Measurements from ENCODE around the gene L1TD1.
"Not testable (repeated sequence)": the region's sequence is repeated elsewhere in the genome, so short reads cannot be mapped to it uniquely, and the experiment has no call there.

The L1TD1 gene, protein sequence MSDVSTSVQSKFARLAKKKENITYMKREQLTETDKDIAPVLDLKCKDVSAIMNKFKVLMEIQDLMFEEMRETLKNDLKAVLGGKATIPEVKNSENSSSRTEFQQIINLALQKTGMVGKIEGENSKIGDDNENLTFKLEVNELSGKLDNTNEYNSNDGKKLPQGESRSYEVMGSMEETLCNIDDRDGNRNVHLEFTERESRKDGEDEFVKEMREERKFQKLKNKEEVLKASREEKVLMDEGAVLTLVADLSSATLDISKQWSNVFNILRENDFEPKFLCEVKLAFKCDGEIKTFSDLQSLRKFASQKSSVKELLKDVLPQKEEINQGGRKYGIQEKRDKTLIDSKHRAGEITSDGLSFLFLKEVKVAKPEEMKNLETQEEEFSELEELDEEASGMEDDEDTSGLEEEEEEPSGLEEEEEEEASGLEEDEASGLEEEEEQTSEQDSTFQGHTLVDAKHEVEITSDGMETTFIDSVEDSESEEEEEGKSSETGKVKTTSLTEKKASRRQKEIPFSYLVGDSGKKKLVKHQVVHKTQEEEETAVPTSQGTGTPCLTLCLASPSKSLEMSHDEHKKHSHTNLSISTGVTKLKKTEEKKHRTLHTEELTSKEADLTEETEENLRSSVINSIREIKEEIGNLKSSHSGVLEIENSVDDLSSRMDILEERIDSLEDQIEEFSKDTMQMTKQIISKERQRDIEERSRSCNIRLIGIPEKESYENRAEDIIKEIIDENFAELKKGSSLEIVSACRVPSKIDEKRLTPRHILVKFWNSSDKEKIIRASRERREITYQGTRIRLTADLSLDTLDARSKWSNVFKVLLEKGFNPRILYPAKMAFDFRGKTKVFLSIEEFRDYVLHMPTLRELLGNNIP

DNA sequence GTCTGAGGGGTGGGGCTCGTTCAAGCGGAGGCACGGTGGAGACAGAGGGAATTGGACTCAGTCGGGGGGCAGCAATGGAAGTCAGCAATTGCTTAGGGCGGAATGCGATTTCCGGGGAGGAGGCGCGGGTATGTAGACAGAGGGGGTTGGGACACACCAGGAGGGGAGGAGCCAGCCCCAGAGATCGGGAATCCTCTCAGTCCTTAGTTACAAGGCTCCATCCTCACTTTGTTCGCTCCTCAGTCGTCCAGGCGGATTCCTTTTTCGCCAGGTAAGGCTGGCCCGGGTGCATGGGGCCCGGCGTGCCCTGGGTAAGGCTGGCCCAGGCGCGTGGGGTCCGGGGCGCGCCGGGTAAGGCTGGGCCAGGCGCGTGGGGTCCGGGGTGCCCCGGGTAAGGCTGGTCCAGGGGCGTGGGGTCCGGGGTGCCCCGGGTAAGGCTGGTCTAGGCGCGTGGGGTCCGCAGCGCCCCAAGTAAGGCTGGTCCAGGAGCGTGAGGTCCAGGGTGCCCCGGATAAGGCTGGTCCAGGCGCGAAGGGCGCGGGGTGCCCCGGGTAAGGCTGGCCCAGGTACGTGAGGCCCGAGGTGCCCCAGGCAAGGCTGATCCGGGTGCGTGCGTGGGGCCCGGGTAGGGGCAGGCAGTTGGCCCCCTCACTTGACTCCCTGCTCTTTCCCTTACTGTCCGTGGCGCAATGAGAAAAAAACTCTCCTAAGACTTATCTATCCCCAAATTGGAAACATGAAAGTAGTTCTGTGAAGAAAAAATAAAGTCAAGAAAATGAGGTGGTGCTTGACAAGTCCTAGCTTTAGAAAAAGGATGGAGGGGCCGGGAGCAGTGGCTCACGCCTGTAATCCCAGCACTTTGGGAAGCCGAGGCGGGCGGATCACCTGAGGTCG is at the start of gene L1TD1:
TSS of gene L1TD1 (plus strand) at position 199 of the 894 bp plus-strand sequence. CDS start 11,780 bp downstream, outside the sequence.
- no peak for DNase-seq

DNA sequence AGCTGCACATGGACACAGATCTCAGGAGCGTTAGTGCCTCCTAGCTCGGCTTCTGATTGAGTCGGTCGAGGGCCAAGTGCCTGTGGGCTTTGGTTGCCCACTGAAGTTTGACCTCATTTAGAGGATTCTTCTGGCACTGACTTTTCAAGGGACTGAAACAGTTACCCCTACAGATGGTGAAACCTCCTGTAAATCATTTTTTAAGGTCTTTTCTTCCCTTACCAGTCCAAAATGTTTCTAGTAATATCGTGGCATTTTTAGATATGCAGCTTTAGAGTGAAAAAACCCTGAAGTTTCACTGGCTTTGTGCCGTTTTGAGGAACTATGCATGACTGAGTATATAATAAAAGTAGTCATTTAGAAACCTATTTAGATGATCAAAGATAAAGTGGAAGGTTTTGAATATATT is 34.7 kb upstream of the L1TD1 start:
- DNase-seq: no peak

DNA sequence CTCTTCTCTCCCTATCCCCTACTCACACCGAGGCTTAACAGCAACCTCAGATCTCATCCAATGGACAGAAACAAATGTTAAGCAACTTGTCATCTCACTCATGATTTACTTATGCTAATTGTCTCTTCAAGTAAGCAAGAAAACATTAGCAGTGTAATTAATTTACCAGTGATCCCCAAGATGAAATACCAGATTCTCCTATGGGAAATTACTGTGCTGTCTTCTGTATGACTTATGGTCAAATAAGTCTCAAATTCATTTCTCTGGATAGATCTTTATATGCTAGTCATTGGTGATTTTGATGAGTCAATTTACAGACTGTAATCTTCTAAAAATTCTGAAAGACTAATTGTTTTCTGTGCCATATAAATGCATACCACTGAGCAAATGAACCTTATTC is 32.9 kb upstream of the L1TD1 start:
- no peak for DNase-seq

DNA sequence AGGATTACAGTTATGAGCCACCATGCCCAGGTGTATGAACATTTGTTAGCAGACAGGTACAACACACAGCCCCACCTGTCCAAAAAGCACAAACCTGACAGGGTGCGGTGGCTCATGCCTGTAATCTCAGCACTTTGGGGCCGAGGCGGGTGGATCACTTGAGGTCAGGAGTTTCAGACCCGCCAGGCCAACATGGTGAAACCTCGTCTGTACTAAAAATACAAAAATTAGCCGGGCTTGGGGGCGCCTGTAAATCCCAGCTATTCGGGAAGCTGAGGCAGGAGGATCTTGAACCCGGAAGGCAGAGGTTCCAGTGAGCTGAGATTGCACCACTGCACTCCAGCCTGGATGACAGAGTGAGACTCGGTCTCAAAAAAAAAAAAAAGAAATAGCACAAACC is 24.3 kb upstream of the L1TD1 start:
- not testable (repeated sequence) for DNase-seq

DNA sequence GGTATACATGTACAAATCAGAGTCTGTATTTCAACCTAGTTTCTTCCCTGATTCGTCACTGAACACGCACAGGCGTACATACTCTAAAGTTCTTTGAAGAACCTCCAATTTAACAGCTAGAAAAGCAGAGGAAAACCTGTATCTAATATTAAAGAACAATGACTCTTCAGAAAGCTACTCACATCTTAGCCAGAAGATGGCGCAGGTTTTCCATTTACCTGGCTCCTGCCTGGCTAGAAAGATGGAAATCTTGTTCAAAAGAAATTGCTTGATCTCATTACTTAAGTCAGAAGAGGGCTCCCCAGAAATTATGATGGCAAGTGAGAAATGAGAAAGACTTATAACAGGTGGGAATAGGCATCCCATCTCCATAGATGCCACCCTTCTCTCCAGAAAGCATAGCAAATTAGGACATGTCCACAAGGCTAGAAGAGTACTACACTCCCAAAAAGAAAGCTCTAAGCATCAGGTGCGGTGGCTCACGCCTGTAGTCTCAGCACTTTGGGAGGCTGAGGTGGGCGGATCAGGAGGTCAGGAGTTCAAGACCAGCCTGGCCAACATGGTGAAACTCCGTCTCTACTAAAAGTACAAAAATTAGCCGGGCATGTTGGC is 19.0 kb upstream of the L1TD1 start:
- peak; percentile 55 for DNase-seq

- no peak for DNase-seq
Measured at GRCh38 chr1:62176597-62177312, 17.9 kb upstream of the L1TD1 start.

GRCh38 chr1:62177621-62178020 is 17.0 kb upstream of the L1TD1 start:
- no peak for DNase-seq

- no peak for DNase-seq
Measured at GRCh38 chr1:62178372-62178771, 16.3 kb upstream of the L1TD1 start.

GRCh38 chr1:62180054-62180453 is 14.6 kb upstream of the L1TD1 start:
- DNase-seq: not testable (repeated sequence)

DNA sequence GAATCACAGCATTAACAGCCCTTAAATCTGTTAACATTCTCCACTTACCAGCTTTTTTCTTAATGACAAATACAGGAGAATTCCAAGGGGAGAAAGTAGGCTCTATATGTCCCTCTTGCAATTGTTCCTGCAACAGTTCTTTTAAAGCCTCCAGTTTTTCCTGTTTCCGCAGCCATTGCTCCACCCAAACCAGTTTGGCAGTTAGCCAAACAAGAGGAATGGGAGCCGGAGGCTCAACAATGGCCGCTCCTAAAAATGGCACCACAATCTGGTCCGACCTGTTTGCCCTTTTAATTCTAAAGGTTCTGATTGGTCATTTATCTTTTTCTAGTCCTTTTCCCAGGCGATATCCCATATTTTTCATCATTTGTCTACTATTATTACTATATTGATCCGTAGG is 14.0 kb upstream of the L1TD1 start:
- DNase-seq: no peak

GRCh38 chr1:62181532-62181931 is 13.1 kb upstream of the L1TD1 start:
- no peak for DNase-seq

DNA sequence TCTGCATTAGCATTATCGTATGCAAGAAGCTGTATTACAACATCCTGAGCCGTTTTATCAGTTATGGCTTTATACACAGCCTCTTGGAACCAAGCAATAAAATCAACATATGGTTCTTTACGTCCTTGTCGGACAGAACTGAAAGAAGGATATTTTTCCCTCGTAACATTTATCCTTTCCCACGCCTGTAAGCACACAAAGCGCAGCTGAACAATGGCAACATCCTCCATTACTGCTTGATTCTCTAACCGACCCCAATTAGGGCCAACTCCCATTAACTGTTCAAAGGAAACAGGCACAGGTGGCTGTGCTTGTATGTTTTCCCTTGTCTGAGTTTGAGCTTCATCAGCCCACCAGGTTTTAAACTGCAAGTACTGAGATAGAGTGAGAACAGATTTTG is 12.5 kb upstream of the L1TD1 start:
- not testable (repeated sequence) for DNase-seq

DNA sequence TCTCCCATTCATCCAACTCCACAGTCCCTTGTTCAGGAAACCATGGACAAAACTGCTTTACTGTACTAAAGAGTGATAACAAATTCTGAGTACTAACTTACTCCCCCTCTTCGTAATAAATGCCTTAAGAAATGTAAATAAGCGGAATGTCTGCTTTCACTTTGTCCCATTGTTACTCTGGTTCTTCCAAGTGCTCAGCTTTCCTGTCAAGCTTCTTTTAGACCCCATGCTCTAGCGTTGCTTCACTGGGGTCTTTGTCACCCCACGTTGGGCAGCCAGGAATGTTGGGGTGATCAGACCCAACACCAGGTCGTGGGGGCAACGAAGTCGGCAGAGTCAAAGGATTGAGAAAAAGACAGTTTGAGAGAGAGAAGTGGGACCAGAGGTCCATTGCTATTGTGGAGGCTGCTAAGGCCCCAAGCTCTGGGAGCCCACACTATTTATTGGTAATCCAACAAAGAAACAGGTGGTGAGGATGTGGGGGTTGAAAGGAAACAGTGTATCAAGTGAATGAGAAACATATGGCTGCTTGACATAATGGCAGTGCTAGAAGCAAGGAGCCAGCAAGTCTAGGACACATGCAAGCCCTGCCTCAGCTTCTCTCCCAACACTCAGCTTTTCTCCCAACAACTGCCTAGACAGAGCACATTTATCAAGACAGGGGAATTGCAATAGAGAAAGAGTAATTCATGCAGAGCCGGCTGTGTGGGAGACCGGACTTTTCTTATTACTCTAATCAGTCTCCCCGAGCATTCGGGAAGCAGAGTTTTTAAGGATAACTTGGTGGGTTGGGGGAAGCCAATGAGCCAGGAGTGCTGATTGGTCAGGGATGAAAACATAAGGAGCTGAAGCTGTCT is 11.3 kb upstream of the L1TD1 start:
- DNase-seq: not testable (repeated sequence)

DNA sequence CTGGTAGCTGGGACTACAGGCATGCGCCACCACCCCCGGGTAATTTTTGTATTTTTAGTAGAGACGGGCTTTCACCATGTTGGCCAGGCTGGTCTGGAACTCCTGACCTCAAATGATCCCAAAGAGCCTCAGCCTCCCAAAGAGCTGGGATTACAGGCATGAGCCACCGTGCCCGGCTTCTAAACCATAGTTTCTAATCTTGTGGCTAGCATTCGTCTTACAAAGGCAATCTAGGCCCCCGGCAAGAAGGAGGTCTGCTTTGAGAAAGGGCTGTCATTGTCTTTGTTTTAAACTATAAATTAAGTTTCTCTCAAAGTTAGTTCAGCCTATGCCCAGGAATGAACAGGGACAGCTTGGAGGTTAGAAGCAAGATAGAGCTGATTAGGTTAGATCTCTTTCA is 10.3 kb upstream of the L1TD1 start:
- DNase-seq: no peak

- DNase-seq: not testable (repeated sequence)
Measured at GRCh38 chr1:62185233-62185632, 9.4 kb upstream of the L1TD1 start.

- DNase-seq: no peak
Measured at GRCh38 chr1:62185677-62186076, 9.0 kb upstream of the L1TD1 start.

DNA sequence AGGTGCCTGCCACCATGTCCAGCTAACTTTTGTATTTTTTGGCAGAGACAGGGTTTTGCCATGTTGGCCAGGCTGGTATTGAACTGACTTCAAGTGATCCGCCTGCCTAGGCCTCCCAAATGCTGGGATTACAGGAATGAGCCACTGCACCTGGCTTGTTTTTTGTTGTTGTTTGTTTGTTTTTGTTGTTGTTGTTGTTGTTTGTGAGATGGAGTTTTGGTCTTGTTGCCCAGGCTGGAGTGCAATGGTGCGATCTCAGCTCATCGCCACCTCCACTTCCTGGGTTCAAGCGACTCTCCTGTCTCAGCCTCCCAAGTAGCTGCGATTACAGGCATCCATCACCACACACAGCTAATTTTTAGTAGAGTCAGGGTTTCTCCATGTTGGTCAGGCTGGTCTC is 7.1 kb upstream of the L1TD1 start:
- no peak for DNase-seq

- no peak for DNase-seq
Measured at GRCh38 chr1:62188111-62188510, 6.5 kb upstream of the L1TD1 start.

DNA sequence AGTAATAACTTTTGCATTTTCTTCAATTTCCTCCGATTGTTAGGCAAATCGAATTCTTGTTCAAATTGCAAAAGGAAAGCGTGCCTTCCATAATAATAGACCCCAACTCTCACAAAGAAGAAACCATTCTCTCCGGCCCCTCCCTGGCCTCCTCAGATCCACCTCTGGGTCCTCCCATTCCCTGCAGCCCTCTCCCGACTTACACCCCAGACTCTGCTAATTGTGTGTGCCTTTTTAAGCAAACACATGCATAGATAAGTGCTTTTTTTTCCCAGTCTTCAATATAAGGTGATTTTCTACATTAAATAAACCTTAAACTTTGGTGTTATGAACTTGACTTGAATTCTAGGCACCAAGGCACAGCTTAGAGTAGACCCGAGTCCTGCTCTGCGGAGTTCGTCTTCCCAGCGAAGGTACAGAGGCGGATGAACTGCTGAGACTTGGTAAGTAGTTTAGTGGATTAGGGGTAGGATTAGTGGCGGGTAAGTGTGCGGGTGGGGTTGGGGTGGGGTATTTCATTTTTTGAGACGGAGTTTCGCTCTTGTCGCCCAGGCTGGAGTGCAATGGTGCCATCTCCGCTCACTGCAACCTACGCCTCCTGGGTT is 1.5 kb downstream of the L1TD1 start:
- no peak for DNase-seq

- DNase-seq: no peak
Measured at GRCh38 chr1:62198069-62198780, 3.6 kb downstream of the L1TD1 start.

Data from activated CD4-positive, alpha-beta T cell treated with anti-CD3 and anti-CD28 coated beads, Interleukin-2, Interleukin-6, amounts not matched to agents 100 ng/mL and 50 ng/mL, durations not matched to agents 16 hours and 8 hours (primary cell).